SU-DHL-6 (cell line): ENCODE measurements around the gene EIF2AK3.

ENCODE experiments used
- EZH2phosphoT487 ChIP-seq: fragments of 200-600 bp; sonication (generic), shearing (Covaris generic); conservative IDR thresholded peaks from 2 replicates; pipeline ENCODE4 v1.6.1; 2018; ENCODE audit warnings: mild to moderate bottlenecking, antibody characterized with exemption, low read length, moderate library complexity, mixed read lengths
- TF ChIP-seq, protein P1 (sequence below): fragments of 200-600 bp; sonication (generic); IDR thresholded peaks from one replicate; pipeline ENCODE4 v1.5.1; 2017; ENCODE audit warnings: antibody characterized with exemption, mild to moderate bottlenecking, low read length, moderate library complexity; ENCODE audit not compliant: insufficient read depth, poor library complexity, severe bottlenecking

DNA sequence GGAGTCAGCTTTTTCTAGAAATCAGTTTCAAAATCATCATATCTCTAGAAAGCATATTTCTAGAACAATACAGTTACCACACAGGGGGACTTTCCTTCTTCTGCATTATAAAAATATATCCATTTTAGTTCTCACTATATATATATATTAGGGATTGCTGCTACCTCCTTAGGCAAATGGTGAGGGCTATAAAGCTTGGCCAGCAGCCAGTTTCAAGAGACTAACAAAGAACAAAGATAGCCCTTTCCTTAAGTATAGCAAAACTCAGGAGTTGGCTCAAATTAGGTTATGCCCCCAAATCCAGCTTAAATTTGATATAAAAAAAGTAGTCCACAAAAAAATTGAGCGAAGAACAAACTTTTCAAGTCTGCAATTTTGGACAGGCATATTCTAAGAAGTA is 70.0 kb downstream of the EIF2AK3 start:
- TF ChIP-seq, protein P1, sequence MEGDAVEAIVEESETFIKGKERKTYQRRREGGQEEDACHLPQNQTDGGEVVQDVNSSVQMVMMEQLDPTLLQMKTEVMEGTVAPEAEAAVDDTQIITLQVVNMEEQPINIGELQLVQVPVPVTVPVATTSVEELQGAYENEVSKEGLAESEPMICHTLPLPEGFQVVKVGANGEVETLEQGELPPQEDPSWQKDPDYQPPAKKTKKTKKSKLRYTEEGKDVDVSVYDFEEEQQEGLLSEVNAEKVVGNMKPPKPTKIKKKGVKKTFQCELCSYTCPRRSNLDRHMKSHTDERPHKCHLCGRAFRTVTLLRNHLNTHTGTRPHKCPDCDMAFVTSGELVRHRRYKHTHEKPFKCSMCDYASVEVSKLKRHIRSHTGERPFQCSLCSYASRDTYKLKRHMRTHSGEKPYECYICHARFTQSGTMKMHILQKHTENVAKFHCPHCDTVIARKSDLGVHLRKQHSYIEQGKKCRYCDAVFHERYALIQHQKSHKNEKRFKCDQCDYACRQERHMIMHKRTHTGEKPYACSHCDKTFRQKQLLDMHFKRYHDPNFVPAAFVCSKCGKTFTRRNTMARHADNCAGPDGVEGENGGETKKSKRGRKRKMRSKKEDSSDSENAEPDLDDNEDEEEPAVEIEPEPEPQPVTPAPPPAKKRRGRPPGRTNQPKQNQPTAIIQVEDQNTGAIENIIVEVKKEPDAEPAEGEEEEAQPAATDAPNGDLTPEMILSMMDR: no peak
- TF ChIP-seq EZH2phosphoT487: no peak
